GM12878 (cell line): ENCODE measurements around the gene KIF6.

Experiments used
- ATF3 ChIP-seq: IDR thresholded peaks from 2 replicates; pipeline ENCODE4 v1.6.1; 2011; ENCODE audit warnings: low read depth, mild to moderate bottlenecking, low read length, moderate library complexity, borderline replicate concordance; ENCODE audit errors: extremely low read depth
- CTCF ChIP-seq, 3 experiments: IDR thresholded peaks in 2 of 3; conservative IDR thresholded peaks in 1 of 3; 2 replicates each; pipeline ENCODE4 v1.5.1; 2011; ENCODE audit warnings: low read depth in 3 of 3, low read length in 3 of 3, mild to moderate bottlenecking in 3 of 3, control low read depth in 2 of 3, moderate library complexity in 2 of 3, inconsistent platforms in 1 of 3, mixed read lengths in 1 of 3; ENCODE audit not compliant: control insufficient read depth in 2 of 3, insufficient read depth in 1 of 3; ENCODE audit errors: extremely low read depth in 1 of 3
- EGR1 ChIP-seq, 2 experiments: IDR thresholded peaks; 1 replicate in 1 of 2; 2 replicates in 1 of 2; pipeline ENCODE4 v1.6.1; 2011 to 2012; ENCODE audit warnings: low read depth in 2 of 2, low read length in 2 of 2, borderline replicate concordance in 1 of 2, mild to moderate bottlenecking in 1 of 2, moderate library complexity in 1 of 2
- ESRRA ChIP-seq: IDR thresholded peaks from 2 replicates; pipeline ENCODE4 v1.6.1; 2012; ENCODE audit warnings: mild to moderate bottlenecking, low read length, improper control_type of control experiment
- EZH2 ChIP-seq: IDR thresholded peaks from 2 replicates; pipeline ENCODE4 v1.6.1; 2012; ENCODE audit warnings: low read depth, mild to moderate bottlenecking, control low read depth, inconsistent platforms, low read length, borderline replicate concordance; ENCODE audit not compliant: control insufficient read depth
- FOXM1 ChIP-seq: IDR thresholded peaks from 2 replicates; pipeline ENCODE4 v1.6.1; 2012; ENCODE audit warnings: low read depth, mild to moderate bottlenecking, inconsistent platforms, low read length, moderate library complexity
- GABPA ChIP-seq: IDR thresholded peaks from 2 replicates; pipeline ENCODE4 v1.6.1; 2014; ENCODE audit warnings: antibody characterized with exemption, low read depth, mild to moderate bottlenecking, inconsistent platforms
- MAX ChIP-seq: IDR thresholded peaks from 2 replicates; pipeline ENCODE4 v1.6.1; 2012; ENCODE audit warnings: low read depth, low read length, improper control_type of control experiment
- NFYB ChIP-seq: IDR thresholded peaks from 2 replicates; pipeline ENCODE4 v1.6.1; 2011; ENCODE audit warnings: low read depth, mild to moderate bottlenecking, low read length, improper control_type of control experiment, moderate library complexity; ENCODE audit not compliant: insufficient read depth
- NKRF ChIP-seq: fragments of 450-650 bp; conservative IDR thresholded peaks from 2 replicates; pipeline ENCODE4 v1.6.1; 2017; ENCODE audit warnings: mild to moderate bottlenecking, moderate library complexity
- RB1 ChIP-seq: fragments of 450-650 bp; formaldehyde crosslinking; IDR thresholded peaks from 2 replicates; pipeline ENCODE4 v1.6.1; 2017; ENCODE audit warnings: mild to moderate bottlenecking, borderline replicate concordance
- RCOR1 ChIP-seq: conservative IDR thresholded peaks from 2 replicates; pipeline ENCODE4 v1.6.1; 2012; ENCODE audit warnings: low read depth, low read length, improper control_type of control experiment
- SIX5 ChIP-seq: IDR thresholded peaks from 2 replicates; pipeline ENCODE4 v1.6.1; 2011; ENCODE audit warnings: mild to moderate bottlenecking, low read depth, low read length, moderate library complexity; ENCODE audit not compliant: severe bottlenecking
- ZZZ3 ChIP-seq: IDR thresholded peaks from 2 replicates; pipeline ENCODE4 v1.6.1; 2011; ENCODE audit warnings: low read depth; ENCODE audit not compliant: control insufficient read depth, insufficient read length

GRCh38 chr6:39561536-39562266, 163.5 kb downstream of the KIF6 start:
- TF ChIP-seq SIX5 (no peak), CTCF (IDR thresholded peaks at IDR 0.05 in 2 of 3, conservative IDR thresholded peaks at IDR 0.05 in 1 of 3; ENCODE audit: control insufficient read depth in 2 of 3, extremely low read depth in 1 of 3, insufficient read depth in 1 of 3, low read depth in 3 of 3, low read length in 3 of 3) (no peak), RCOR1 (no peak), FOXM1 (no peak), NKRF (no peak), GABPA (no peak), MAX (no peak), EZH2 (no peak), ESRRA (no peak), ATF3 (no peak), ZZZ3 (no peak), RB1 (no peak), NFYB (no peak), EGR1 (IDR thresholded peaks at IDR 0.05; ENCODE audit: borderline replicate concordance in 1 of 2, low read depth in 2 of 2, low read length in 2 of 2) (no peak)
